NCI-H2227 treated with DMSO at 0.1 percent for 48 hours (cell line): ENCODE data around the gene JAZF1.
A peak's percentile ranks its signal among the peaks of the same experiment; 100 is the strongest.

Experiments
- DNase-seq: peaks from one replicate; lab custom pipeline; 2025; lab: John Stamatoyannopoulos, UW

JAZF1 gene

DNA sequence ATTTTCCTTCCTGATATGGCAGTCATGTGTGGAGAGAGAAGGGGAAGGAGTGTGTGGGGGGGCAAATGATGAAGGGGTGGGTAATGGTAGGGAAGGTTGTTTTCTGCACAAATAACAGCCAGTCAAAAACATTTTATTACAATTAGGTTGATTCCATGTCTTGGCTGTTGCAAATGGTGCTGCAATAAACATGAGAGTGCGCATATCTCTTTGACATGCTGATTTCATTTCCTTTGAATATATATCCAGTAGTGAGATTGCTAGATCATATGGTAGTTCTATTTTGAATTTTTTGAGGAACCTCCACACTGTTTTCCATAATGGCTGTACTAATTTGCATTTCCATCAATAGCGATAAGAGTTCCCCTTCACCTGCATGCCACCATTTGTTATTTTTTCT is 10.6 kb upstream of the JAZF1 start:
- no peak for DNase-seq

DNA sequence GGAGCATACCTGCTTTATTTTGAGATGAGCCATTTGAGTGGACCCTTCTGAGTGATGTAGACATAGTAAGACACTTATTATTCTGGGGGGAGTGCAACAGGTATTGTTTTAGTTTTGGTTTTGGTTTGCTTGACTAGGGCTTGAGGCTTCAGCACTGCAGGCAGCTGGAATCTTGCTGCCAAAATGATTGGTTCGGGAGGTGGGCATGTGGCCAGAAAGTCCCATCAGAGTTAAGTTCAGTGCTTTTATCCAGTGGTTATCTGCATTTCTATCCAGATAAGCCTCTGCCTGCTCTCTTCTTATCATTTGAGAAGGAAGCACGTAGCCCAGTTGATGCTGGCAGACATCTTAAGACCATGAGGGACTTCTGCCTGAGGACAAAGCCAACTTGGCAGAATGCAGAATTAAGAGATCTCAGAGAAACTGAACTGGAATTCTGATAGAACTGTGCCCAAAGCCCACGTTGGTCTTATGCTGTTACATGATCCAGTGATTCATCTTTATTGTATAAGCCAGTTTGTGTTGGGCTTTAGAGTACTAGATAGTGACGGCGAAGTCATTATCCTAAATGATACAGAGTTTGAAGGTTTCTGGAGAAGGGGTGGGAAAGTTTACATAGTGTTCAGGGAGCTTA is 9.6 kb upstream of the JAZF1 start:
- DNase-seq = no peak

DNA sequence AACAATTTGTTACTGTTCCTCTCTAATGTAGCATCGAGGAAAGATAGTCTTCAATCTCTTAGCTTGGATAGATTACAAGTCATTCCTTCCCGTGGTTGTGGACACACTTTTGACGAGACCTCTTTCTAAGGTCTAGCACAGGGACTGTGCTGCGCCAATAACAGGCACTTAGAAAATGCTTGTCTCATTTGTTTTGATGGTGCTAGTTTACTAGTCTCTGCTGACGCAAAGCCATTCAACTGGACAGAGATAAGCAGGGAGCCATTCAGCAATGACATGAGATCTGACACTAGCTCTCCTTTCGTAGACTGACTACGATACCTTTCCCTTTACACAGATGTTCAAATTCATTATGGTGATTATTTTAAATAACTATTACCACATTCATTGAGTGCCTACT is 6.4 kb upstream of the JAZF1 start:
- no peak for DNase-seq

DNA sequence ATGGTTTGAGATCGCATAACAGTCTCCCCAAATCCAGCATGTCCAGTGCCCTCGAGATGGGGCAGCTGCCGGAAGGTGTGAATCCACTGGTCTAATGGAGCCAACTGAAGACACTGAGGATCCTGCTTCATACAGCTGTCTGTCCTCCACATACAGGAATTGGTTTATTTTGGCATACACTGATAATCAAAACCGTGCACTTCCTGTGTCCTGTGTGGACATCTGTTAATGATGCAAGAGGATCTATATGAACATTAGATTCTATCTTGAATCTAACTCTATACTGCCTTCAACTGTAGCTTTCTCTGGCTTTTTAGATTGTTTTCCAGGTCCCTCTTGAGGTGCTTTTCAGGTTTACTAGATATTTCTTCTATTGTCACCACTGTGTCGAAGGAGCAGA is 3.0 kb upstream of the JAZF1 start:
- no peak for DNase-seq

DNA sequence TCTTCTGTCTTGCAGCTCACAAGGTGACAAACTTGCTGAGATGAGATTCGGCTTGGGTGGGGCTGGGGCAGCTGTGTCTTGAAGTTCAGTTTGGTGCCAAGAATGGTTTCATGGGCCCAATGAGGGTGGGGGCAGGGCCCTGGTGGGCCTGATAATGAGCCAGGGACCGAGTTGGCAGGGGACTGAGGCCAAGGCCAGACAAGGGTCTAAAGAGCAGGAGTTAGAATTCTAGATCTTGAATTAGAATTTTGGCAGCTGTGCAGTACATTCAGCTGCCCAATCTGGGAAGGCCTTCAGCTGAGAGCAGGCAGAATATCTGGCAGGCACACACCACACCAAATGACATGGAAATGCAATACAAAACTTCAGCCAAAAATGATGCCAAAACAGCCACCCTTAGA is 1.5 kb upstream of the JAZF1 start:
- no peak for DNase-seq

DNA sequence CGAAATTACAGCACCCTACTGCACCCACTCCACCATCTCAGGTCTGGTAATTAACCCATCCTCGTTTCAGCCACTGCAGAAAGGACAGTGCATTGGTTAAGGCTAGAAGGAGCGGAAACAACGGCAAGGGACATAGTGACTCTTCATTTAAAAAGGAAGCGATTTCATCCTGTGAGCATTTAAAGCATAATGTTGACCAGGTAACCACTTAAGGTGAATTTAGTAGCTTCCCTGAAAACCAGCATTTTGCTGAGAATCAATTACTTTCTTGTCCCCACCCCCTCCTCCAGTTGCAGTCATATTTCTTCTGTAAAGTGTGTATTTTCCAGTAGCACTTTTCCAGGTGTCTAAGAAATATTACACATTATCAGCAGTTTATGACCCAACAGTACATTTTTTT is 821 bp upstream of the JAZF1 start:
- no peak for DNase-seq

DNA sequence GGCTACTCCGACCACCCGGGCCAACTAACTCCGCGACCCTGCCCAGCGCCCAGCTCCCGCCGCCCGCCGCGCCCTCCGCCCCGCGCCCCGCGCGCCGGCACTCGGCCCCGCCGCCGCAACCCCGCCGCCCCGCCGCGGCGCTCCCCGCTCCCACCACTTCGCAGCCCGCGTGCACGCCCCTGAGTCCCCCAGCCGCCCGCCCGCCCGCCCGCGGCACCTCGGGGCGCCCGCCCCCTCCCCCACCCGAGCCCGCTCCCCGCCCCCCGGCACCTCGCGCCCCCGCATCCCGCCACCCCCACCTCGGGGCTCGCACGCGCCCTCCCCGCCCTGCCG is 598 bp downstream of the JAZF1 start:
- no peak for DNase-seq

DNA sequence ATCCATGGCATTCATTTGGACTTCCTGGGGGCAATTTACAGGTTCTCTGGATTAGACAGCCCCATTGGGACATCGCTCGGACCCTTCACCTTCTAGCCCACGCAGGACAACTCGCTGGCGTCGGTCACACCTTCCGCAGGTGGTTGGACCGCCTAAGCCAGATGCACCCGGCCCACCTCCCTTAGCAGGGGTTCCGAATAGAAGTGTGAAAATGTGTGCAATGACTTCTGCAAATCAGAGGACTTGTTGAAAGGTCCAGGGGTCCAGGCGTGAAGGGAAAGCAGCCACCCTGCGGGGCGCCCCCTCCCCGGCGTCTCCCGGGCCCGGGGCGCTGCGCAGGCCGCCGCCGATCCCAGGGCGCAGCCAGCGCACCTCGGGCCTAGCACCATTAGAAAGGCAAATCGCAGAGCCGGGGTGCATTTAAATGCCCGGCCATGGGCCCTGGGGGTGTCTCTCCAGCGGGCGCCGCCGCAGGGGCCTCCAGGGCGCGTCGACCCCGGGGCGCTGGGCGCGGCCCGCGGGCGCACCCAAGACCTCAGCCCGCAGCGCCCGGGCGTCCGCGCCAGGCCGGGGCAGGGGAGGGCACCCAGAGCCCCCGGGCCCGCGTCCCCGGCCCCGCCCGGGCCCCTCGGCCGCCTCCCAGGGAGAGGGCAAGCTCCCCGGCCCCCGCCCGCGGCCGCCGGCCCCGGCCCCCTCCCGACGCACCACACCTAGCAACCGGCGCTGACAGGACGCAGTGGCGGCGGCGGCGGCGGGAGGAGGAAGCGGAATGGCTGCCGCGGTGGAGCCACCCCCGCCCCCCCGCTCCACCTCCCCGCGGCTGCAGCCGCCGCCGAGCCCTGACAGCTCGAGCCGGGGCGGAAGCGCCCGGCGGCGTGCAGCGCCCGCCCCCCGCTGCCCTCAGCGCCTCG is 1.2 kb downstream of the JAZF1 start:
- DNase-seq = peak; percentile 34

DNA sequence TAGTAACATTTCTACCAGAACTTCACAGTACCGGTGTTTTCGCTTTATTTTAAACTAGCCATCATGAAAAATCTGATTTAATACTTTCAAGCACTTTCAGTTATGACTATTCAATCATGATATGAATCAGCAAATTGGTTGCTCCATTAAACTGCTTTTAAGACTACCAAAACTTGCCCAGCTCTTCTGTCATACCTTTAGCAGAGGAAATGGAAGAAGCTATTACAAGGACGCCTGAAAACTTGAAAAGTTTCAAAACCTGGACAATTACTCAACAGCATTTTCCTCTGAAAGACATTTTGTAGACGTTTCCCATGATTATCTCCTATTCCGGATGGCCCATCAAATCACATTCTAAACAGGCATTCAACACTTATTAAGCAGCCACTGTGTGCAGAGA is 2.0 kb downstream of the JAZF1 start:
- no peak for DNase-seq

DNA sequence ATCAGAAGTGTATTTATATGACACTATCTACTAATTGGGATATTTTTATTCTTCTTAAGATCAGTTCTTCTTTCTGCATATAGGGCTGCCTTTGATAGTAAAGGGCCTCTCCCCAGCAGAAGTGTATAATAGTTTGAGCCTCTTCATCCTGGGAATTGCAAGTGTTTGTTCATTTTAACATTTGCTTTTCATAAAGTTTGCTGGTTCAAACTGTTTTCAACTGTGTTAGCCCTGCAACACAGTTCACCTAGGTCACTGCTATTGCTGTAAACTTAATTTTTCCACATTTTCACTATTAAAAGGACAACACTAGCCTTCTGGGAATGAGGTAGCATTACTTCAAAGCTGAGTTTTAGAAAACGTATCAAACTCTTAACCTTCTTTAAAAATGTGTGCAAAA is 2.8 kb downstream of the JAZF1 start:
- no peak for DNase-seq

DNA sequence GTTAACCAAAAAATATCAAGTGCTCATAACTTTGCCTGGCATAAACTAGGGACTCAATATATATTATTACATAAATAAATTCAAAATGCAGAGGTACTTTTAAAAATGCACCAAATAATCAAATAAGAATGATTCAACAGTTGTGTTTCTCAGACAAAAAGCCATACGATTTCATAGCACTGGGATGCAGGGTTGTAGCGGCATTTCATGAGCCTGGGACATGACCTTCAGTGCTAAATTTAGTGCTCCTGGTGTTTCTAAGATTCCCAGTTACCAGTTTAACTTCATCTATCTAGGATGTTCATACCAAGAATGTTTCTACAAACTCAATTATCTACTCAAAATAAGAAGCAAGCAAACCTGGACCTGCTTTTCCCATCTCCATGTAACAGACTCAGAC is 4.0 kb downstream of the JAZF1 start:
- DNase-seq = no peak

DNA sequence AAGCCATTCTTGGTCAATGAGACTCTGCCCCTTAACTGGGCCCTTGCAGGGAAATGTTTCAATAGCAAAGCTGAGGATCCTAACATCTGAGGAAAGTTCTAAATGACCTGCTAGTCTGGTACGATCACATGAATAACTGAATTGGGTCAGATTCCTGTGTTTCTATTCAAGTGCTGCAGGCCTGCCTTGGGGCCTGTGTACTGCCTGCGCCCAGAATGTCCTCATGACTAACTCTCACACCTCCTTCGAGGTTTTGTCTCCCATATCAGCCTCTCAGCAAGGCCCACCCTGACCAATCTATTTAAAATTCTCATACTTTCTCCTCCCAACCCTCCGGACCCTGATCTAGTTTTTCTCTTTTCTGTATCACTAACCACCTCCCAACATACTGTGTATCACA is 4.4 kb downstream of the JAZF1 start:
- no peak for DNase-seq

DNA sequence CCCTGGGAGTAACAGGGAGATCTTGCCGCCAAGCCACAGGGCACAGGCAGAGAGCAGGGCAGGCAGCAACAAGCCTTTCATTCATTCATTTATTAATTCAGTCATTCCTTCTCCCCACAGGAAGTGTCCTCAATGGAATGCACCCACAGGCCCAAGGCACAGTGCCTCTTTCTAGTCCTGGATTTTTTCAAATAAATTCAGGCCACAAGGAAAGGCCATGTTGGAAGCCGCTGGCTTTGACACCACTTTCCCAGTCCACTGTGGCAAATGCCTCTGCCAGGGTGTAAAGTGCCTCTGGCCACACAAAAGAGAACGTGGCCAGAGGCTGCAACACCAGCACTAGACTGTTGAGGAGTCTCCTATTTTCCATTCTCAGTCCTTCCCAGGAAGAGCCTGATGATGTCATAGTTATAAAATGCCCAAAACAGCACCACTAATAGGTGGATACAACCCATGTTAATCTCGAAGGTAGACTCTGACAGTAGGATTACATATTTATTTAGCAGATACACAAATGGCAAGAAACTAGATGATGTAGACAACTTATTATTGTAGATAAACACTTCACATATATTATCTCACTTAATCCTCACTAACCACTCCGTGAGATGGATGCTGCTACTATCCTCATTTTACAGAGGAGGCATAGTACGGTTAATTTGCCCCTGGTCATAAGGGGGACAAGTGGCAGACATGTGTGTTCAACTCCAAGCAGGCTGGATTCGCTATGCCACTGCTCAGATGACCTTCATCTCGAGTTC is 5.5 kb downstream of the JAZF1 start:
- DNase-seq = no peak

DNA sequence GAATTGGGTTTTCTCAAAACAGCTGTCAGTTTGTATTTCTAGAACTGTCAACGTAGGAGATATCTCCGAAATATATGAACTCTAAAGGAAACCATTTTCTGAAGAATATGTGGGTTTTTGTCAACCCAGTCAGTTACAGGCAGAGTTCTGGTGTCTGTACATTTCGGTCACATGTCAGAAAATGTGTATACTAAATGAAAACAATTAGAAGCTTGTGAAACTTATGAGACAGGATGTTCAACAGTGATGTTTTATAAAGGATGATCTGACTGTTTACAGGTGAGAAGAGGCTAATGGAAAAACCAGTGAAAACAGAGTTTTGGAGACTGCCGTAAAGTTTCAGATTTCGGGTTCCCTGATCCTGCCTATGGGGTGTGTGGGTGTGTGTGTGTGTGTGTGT is 6.2 kb downstream of the JAZF1 start:
- no peak for DNase-seq

DNA sequence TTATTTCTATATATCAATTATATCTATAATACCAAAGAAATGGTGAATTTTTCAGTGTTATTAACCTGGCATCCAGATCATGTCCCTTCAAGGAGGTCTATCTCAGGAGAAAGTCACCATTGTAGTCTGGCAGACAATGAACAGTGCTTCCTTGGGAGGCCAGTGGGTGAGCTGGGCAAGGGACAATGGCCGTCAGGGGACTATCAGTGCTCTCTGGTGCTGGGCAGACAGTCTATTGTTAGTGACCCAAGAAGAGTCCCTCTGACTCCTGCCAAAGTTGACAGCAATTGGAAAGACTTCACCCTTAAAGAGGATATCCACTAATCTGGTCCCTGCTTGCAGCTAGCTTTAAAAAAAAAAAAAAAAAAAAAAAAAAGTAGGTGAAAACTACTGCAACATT is 7.1 kb downstream of the JAZF1 start:
- no peak for DNase-seq

DNA sequence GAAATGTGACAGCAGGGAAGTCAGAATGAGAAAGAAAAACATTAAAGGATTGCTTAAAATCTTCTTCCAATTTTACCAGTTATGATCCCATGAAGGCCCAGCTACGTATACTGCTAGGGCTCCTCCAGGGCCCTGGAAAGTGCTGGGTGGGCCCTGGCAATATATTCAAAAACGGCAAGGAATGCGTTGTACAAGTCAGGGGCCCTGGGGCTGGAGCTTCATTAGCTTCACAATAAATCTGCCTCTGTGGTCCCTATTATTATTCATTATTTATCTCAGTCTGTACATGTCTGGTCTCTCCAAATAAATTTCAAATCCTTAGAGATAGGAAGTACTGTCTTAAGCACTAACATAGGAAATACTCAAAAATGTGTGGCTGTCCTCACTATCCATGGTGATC is 7.6 kb downstream of the JAZF1 start:
- no peak for DNase-seq

DNA sequence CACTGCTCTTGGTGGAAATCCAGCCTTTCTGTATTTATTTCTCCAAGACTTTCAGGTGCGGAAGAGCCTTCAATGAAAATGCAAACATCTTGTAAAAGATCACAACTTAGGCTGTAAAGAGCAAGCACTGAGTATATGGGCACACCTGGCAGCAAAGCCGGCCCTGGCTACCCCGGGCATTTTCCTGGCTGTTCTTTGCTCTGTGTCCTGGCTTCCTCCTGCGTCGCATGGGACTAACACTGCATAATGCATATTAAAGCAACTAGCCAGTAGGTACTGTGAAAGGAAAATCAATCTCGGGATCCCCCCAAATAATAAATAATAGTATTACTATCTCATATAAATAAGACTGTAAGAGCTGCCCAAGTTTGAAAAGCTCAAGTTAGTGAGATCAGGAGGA is 9.9 kb downstream of the JAZF1 start:
- DNase-seq = no peak

DNA sequence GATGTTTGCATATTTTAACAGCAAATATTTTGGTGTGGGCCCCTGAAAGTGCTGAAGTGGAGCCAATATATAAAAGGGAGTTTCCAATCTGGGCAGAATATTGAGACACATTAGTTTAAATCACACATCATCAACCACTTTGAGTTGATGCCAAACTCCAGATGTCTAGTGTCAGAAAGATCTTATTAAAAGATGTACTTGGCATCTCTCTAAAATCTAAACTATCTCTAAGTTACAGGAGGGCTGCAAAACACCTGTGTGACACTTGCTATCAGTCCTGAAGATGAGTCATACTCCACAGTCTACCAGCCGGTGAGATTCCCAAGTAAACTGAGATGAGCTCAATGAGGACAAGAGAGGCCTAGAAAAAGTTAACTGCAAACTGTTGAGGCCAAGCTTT is 11.4 kb downstream of the JAZF1 start:
- no peak for DNase-seq

DNA sequence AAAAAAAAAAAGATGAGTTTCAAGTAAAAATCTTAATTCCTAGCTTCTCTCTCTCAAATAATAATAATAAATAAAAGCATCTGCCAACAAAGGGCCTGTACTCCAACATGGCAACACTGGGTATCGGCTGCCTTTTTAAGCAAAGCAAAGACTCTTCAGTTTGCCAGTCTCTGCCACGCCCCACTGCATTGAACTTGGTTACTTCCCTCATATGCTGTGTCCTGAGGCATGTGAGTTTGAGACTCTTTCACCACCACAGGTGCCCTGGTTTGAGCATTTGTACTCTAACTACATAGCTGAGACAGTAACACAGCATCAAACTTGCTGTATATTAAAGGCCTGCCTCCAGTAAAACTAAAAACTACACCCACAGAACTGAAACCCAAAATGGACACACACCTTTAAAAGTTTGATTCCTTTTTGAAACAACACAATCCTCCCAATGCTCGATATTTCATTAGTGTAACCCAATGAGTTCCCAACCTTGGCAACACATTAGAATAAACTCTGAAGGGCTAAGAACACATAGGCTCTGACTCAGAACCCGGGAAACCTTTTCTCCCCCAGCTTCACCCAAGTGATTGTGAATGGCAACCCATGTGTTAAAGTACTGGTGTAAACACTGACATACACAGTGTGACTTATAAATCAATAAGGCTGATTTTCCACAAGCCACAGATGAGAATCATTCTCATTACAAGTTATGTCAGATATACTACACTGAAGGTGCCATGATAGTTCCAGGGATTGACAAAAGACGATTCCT is 12.0 kb downstream of the JAZF1 start:
- DNase-seq = no peak

DNA sequence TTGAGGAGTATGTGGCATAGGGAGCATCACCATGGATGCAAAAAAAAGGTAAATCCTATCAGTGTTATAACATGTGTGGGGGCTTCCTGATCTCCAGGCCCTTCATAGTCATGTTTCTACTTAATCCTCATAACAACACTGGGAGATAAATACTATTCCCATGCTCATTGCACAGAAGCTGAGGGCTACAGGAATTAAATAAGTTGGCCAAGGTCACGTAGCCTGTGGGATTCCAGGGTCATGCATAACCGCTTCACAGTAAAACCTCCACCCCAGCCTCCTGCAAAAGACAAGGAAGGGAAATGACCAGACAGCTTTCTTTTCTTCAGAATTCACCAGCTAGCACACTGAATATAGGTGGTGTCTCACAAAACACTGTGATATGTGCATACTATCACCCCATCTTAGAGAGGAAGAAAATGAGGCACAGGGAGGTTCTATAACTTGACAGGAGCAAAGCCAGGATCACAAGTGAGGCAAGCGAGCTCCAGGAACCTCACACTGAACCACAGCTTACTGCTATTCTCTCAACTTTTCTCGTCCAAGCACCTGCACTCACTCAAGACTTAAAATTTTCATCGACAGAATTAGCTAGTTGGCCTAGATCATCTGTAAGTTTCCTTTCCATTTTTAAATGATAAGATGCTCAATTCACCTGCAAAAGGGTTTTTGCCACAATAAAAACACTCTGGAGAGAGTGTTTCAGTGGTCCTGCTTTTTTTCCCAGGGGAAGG is 13.4 kb downstream of the JAZF1 start:
- DNase-seq = no peak
